Stimulated activated CD8-positive, alpha-beta memory T cell treated with anti-CD3 and anti-CD28 coated beads, Interleukin-15, amount 100 ng/mL, for 24 hours (primary cell): ENCODE data around the gene PDYN.
"Not testable (repeated sequence)": the region's sequence is repeated elsewhere in the genome, so short reads cannot be mapped to it uniquely, and the experiment has no call there.

Experiments
- DNase-seq: peaks from one replicate; pipeline ENCODE4 v3.0.0-alpha.2; 2020; ENCODE audit warnings: low read depth

Gene PDYN

DNA sequence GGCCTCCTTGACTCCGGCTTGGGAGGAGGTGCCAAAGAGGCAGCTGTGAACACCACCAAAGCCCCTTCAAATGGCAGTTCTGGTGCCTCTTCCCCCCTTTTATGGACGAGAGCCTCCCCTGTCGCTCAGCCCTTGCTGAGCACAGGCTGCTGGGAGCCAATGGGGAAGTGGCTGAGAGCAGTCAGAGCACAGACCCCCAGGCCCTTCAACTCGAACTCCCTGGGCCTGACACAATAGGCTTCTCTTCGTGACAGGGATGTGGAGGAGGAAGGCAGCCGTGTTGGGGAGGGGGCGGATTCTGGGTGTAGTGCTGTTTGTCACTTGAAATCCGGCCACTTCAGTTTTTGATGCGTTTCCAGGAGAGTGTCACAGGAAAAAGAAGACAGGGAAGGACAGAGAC, at the start of gene PDYN:
PDYN (minus strand) TSS at position 73 of the 400 bp plus-strand sequence. CDS start 10,974 bp downstream, outside the sequence.
- DNase-seq = no peak

DNA sequence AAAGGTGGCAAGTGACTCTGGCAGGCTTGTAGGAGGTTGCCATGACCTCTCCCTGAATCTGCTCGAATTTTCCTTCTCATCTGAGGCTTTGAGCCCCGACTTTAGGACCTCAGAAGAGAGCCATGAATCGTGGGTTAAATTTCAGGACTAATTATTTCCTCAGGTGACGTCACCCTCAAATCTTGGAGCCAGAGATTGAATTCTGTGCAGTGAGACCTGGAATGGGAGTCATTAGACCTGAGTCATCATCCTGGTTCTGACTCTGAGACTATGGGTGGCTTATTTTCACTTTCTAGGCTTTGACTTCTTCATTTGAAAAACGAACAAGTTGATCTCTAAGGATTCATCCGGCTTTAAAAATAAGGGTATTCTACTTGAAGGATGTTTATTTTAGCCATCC, 48.5 kb upstream of the PDYN start:
- DNase-seq = no peak

DNA sequence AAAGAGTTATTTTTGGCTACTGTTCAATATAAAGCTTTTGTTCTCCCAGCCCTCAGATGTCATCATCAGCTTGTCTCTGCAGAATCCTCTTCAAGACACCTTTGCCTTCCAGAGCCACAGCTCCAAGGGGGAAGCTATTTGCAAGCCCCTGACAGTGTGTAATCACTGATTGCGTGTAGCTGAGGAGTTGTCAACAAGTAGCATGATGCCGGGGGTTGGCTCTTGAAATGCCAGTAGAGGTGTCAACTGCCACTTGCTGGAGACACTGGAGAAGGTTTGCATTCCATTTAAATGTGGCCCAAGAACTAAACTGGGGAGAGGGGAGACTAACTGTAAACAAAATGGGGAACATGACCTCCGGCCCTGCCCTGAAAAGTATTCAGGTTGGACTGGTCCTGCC, 44.3 kb upstream of the PDYN start:
- no peak for DNase-seq

DNA sequence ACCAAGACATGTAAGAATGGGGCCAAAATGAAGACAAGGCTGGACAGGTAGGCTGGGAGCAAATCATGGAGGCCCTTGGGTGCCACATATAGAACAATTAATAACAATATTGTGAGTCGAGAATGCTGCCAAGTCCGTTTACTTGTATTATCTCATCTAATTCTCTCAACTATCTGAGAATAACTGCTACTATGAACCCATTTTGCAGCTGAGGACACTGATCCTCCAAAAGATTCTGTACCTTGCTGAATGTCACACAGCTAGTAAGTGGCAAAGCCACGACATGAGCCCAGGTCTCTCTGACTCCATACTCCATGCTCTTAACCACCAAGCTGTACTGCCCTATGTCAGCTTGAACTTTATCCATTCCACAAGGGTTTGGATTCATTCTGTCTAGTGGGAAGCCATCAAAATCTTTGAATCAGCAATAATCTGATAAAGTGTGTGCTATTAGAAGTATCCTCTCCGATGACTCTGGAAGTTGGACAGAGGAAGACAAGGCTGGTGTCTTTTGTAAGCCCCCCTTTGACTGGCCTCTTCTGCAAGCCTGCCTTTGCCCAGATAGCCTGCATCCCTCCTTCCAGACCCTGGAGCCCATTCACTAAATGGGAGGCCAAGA, 43.5 kb upstream of the PDYN start:
- DNase-seq = no peak

DNA sequence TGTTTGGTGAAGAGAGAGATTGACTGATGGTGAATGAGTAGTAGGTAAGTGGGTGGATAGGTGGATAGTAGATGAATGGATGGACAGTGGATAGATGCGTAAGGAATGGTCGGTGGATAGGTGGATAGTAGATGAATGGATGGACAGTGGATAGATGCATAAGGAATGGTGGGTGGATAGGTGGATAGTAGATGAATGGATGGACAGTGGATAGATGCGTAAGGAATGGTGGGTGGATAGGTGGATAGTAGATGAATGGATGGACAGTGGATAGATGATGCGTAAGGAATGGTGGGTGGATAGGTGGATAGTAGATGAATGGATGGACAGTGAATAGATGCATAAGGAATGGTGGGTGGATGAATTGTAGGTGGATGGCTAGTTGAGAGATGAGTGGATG, 42.5 kb upstream of the PDYN start:
- DNase-seq = not testable (repeated sequence)

DNA sequence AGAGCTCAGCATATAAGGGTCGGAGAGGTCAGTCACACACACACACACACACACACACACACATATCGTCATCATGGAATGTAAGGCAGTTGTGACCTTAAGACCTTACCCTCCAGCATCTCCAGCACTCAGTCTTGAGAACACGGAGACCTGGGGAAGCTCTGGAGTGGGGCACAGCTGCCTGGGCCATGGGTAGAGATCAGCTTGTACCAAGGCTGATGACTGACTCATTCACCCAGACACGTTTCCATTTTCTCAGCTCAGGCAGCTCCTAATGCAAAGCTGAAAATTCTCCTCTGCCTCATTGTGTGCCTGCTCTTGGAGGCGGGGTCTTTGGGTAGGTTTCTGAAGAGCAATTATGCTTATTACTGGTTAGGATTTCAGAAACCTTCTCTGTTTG, 38.3 kb upstream of the PDYN start:
- no peak for DNase-seq

DNA sequence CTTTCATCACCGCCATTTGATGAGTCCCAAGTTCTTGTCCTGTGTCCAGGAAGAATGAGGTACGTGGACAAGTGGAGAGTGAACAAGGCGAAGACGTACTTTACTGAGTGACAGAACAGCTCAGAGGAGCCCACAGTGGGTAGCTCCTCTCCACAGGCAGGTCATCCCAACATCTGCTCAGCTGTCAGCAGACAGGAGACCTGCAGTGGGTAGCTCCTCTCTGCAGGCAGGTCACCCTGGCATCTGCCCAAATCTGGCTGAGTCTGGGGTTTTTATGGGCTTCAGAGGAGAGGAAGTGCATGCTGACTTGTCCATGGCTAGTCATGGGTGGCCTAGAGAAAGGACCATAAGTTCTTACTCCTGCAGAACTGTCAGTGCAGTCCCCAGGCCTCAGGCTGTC, 32.7 kb upstream of the PDYN start:
- DNase-seq = no peak

DNA sequence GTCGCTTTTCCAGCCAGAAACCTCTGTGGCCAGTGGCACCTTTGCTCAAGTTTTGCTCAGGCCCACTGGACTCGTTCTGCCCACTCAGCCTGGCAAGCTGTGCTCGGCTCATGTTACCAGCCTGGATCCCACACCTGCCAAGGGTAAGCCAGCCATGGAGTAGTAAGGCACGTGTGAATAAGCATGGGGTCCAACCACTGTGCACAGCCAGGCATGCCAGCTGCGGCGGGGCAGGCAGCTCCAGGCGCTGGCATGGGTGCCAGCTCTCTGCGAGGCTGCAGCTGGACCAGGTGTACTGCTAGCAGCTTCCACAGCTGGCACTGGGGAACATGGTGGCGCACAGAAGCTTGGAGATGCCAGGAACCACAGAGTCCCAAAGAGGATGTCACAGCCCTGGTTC, 32.1 kb upstream of the PDYN start:
- no peak for DNase-seq

DNA sequence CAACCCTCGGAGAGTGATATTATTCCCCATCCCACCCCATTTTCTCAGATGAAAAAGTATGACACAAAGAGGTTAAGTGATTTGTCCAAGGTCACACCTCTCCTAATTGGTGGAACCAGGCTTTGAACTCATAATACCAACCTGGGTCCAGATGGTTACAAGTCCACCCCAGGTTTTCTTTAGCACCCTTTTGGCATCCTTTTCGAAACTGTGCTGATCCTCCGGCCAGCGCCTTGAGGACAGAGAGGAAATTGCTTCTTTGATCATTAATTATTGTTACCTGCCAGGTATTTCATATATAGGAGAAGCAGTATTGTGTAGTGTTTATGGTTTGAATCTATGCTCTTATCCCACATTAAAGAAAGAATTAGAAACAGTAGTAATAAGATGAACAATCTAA, 29.3 kb upstream of the PDYN start:
- DNase-seq = no peak

DNA sequence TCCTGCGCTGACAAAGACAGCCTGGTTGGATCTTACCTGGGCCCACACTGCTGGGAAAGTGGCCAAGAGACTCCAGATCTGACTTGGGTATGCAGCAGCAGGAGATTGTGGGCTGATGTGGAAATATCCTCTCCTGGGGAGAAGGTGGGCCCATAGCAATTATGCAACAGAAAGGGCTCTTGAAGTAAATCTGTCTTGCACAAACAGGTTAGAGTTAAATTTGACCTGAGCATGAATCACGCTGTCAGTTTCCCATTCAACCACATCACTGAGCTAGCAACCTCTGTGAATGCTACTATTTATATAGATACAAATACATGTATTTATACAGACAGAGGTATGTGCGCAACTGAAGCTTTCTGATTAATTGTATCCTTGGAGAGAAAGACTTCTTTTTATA, 28.3 kb upstream of the PDYN start:
- DNase-seq = no peak

DNA sequence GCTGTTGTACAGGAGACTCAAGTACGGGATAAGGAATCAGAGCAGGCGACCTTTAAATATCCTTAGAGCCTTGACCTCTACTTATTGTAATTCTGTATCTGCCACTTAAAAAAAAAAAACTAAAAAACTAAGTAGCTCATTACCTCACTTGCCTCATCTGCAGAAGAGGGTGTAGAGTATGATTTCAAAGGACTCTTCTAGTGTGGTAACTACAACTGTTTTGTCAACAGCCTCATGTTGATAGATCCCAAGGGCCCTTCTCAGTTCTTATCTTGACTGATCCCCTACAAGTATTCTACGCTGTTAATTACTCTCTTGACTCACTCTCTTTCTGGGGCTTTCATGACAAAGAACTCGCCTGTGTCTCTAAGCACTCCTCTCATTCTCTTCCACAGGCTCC, 16.7 kb upstream of the PDYN start:
- DNase-seq = no peak

DNA sequence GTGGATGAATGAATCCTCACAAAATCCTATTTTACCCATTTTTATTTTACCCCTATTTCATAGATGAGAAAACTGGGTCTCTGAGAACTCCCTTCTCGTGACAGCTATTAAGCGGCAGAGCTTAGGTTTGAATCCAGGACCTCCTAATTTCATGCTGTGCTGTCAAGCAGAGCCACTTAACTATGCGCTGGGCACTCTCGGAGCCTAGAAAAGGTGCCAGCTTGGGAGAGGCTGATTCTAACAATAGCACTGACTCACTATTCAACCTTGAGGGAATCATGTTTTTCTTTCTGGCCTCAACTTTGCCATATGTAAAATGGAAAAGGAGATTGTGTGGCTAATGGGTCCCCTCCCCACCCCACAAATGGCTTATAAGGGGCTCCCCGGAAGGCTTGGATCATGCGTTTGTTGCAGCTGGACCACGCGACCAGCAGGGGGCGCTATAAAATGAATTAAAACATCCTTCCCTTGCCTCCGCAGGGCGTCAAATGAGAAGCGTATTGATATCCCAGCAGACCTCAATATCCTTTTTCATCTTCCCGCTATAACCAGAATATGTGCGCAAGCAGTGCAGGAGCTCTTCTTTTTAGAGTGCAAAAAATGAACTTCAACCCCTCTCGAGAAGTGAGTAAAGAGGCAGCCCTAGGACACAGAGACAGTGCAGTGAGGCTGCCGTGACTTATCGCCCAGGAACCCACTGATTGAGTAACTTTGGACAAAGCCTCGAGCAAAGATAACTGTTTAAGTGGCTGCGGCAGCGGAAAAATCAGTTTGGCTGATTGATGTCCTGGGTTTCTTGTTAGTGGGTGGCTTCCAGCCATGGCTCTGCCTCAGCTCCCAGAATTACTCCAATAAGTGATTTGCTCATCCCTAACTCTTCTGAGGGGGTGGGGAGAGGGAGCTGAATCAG, 12.8 kb upstream of the PDYN start:
- DNase-seq = no peak

DNA sequence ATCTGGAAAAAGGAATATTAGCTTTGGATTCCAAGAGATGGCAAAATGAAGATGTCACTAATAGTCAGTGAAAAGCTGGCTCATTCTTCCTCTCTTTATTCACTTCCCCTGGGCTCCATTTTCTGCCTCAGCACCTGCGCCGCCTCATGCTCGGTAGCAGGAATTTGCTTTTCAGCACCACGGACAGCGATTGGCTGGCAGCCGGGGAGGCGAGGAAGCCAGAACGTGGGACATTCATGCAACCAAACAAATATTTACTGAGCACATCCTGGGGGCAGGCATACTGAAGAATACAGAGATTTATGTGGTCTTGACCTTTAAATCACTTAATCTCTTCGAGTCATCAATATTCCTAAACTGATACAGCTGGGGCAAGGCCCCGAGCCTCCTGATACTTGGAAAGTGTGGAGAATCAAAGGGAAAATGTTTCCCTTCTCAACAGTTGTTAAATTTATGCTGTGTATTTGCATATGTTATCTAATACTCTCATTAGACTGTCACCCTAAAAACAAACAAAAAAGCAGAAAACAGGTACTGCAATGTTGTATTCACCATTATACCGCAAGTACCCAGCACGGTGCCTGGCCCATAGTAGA, 12.1 kb upstream of the PDYN start:
- peak; percentile 18 for DNase-seq

DNA sequence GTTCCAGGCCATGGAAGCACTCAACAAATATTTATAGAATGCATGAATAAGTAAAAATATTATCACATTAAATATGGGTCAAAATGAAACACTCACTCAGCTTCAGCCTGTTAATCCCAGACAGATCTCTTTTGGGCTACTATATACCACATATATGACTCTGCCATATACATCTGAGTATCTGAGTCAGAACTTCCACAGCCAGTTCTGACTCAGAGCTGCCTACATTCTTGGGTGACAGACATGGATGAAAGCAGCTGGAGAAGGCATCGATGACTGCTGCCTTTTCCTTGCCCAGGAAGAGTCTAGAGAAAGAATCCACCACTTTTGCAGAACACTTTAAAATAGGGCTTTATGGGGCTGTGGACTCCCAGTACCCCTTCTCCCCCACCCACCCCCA, 11.5 kb upstream of the PDYN start:
- DNase-seq = no peak

DNA sequence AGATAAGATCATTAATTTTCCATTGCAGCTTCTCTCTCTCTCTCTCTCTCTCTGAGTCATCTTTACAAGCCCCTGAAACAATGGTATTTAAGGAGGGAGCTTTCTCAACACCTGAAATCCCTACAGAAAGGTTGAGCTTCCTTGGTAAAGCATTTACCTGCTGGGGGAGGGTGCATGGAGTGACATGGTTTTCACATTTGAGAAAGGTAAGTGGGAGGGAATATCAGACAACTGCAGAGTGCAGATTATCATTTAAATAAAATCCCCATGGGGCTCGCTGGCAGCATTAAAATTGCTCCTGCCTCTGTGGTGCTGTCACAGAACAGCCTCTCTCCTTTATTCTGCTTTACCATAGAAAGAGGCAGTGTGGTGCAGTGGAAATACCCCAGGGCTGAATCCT, 10.3 kb upstream of the PDYN start:
- no peak for DNase-seq

DNA sequence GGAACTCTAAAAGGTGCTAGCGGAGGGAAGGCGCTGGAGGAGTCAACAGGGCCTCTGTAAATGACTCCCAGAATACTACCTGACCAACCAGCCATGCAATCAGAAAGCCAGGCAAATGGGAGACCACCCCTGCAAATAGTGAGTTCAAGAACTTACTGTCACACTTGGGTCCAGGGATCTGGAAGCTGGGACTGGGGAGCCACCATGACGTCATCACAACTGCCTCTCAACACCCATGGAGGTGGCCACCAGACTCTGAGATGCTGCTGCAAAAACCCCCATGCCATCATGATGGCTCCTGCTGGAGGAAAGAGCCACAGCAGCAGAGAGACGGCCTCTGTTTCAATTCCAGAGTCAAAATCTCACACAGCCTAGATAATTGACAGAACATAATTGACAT, 8.5 kb upstream of the PDYN start:
- no peak for DNase-seq

DNA sequence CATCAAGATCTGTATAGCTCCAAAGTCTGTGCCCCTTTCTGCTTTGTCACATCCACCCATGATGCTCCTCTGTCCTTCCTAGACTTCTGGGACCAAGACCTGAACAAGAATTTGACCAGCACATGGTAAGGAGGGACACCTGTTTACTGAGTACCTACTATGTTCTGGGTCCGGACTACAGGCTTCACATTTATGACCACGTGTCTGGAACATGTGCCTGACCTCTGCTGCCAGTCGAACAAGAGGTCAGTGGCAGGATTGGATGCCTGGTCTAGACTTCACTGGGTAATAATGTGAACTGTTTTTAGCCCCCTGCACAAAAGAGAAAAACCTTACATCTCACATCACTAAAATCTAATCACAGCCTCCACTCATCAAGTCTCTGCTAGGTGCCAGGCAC, 7.3 kb upstream of the PDYN start:
- no peak for DNase-seq

DNA sequence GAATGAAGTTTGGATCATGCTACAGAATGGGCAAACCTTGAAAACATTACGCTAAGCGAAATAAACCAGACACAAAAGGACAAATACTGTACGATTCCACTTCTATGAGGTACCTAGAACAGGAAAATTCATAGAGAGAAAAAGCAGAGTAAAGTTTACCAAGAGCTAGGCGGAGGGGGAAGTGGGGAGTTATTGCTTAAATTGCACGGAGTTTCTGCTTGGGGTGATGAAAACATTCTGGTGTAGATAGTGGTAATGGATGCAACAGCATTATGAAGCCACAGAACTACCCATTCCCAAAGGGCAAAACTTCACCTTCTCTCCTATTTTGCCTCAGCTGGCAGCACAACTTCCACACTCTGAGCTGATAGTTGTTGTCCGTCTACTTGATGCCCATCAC, 6.4 kb upstream of the PDYN start:
- DNase-seq = no peak

DNA sequence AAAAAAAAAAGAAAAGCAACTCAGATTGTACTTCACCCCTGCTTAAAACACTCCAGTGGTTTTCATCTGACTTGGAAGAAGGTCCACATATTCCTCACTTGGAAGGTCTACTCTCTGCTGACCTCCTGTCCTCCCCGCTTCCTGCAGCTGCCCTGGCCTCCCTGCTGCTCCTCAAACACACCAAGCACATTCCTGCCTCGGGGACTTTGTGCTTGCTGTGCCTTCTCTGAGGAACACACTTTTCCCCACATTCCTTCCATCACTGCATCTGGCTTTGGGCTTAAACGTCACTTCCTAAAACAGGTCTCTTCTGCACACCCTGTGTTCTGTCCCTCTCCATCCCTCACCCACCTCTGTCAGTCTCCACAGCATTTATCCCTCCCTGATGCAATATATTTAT, 4.9 kb upstream of the PDYN start:
- no peak for DNase-seq

DNA sequence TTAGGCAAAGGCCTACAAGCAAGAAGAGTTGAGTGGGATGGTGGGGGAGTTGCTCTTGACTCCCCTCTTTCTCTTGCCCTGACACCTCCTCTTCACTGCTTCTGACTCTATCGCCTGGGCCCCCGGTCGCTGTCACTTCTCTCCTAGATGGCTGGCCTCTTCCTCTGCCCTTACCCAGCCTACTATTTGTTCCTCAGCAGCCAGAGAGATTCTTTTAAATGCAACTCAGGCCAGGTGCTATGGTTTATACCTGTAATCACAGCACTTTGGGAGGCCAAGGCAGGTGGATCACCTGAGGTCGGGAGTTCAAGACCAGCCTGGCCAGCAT, 4.3 kb upstream of the PDYN start:
- DNase-seq = no peak

DNA sequence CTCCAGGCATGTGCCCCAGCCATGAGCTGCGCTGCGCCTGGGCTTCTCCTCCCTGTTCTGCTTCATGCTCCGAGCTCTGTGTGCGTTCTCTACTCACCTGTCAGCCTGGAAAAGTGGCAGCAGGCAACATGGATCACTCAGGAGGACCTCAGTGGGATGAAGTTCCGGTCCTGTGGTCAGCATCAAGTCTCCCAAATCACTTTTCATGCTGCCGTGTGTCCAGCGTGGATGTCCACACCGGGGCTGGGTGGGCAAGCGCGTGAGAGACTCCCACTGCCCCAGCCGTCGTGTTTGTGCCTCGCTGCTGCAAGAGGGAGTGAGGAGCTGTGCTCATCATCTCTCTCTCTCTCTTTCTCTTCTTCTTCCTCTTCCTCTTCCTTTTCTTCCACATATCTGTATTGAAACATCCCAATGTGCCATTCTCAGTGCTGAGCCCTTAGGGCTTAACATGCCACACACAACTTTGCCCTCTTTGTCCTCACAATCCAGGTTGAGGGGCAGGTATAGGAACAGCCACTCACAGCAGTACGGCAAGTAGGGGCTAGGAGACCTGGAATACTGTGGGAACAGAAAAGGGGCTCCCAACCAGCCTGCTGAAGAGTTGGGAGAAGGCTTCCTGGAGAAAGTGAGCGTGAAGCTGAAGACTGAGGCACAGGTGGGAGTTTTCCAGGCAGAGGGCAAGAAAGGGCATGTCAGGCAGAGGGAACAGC, 3.8 kb upstream of the PDYN start:
- no peak for DNase-seq

DNA sequence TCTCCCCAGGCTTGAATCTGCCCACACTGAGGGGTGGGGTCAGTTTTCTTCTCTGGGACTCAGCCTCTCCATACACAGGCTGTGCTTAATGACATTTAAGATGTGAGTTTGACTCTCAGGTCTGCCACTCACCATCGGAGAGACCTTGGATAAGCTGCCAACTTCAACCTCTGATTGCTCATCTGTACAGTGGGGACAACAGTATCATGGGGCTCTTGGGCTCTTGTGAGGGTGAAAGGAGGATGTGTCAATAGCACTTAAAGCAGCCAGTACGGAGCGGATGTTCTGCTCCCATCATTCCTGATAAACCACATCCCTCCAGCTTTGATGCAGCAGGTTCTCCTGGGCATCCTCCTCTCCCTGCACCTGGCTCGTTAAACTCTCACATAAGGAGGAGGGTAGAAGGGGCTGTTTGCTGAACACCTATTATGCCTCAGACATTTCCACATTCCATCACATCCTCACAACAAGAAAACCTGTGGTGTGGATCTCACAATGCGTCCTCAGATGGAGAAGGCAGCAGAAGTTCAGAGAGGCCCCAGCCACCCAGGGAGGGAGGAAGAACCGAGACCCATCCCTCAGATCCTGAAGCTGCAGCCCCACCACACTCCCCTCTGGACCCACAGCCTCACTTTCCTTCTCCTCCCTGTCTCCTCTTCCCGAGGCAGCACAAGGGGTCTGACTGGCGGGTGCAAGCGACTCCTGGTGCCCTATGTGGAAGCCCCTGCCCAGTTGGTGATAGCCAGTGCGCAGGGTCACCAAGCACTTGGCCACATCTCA, 1.9 kb upstream of the PDYN start:
- DNase-seq = no peak
